Tibial nerve (tissue), 4 donors: Measurements from ENCODE around the gene CTXN1. TPM values are rescaled to one million over a fixed set of nuclear protein-coding genes. Genes with fewer than 3 reads are reported as not detected.

Experiments
- DNase-seq, 2 donors: peaks; one replicate each; pipeline ENCODE4 v3.0.0-alpha.2; 2019; ENCODE audit warnings: low spot score in 2 of 2
- H3K27ac ChIP-seq, 4 donors: fragments of 200-600 bp; sonication (generic) in 3 of 4; one replicate each; pipeline ENCODE4 v1.5.1; 2017 to 2019; ENCODE audit warnings: mild to moderate bottlenecking in 1 of 4
- H3K27me3 ChIP-seq, 2 donors: fragments of 200-600 bp; sonication (generic) in 1 of 2; one replicate each; pipeline versions ENCODE4 v1.5.1 to v1.6.0; 2017 to 2019
- H3K36me3 ChIP-seq, 3 donors: fragments of 200-600 bp; sonication (generic); one replicate each; pipeline ENCODE4 v1.5.1; 2018 to 2019
- H3K4me1 ChIP-seq, 4 donors: fragments of 200-600 bp; sonication (generic) in 3 of 4; one replicate each; pipeline ENCODE4 v1.5.1; 2017 to 2019
- H3K4me3 ChIP-seq, 4 donors: fragments of 200-600 bp; sonication (generic) in 3 of 4; one replicate each; pipeline ENCODE4 v1.5.1; 2017 to 2019; ENCODE audit warnings: mild to moderate bottlenecking in 1 of 4, moderate library complexity in 1 of 4
- H3K9me3 ChIP-seq, 4 donors: fragments of 200-600 bp; sonication (generic) in 3 of 4; one replicate each; pipeline ENCODE4 v1.5.1; 2017 to 2019
- CTCF ChIP-seq, 5 experiments: fragments of 200-600 bp in 3 of 5; fragments of 450-650 bp in 2 of 5; sonication (generic) in 3 of 5; IDR thresholded peaks; one replicate each; pipeline ENCODE4 v1.5.1; 2016 to 2019; ENCODE audit warnings: antibody characterized with exemption in 5 of 5, mild to moderate bottlenecking in 3 of 5, moderate library complexity in 2 of 5
- EP300 ChIP-seq, 2 donors: sonication (generic); formaldehyde crosslinking; IDR thresholded peaks; one replicate each; pipeline ENCODE4 v1.6.1; 2017; ENCODE audit warnings: antibody characterized with exemption in 2 of 2, mild to moderate bottlenecking in 1 of 2
- POLR2A ChIP-seq, 2 donors: fragments of 450-650 bp; IDR thresholded peaks; one replicate each; pipeline ENCODE4 v1.6.1; 2017; ENCODE audit warnings: antibody characterized with exemption in 2 of 2, mild to moderate bottlenecking in 2 of 2, moderate library complexity in 2 of 2
- WGBS, 2 donors: methylation state at CpG; one replicate each; pipeline ENCODE4 v1.1.5; 2018; 5-methylcytosine and 5-hydroxymethylcytosine counted together
- total RNA-seq, 4 donors: library from RNA; depleted of rRNA; stranded (reverse); fragments of >200 nt; gene quantifications; one replicate each; pipeline ENCODE4 v1.1.0, GENCODE V29; 2016

Gene CTXN1
- total RNA-seq, 4 donors from 2014 or later = 0.66 to 7.2 (median 3.0) TPM

- 77 to 81% methylated on average over 14 of the region's 14 CpGs for WGBS, 2 donors
- H3K4me3 ChIP-seq = no peak overlapping the region
- DNase-seq = no peak
- H3K27me3 ChIP-seq = no peaks in the 10 kb centered on the region
- no peaks in the 10 kb centered on the region for H3K9me3 ChIP-seq
- peaks cover 6 to 74% (median 22%) of the 10 kb centered on the region in 3 donors for H3K36me3 ChIP-seq
- TF ChIP-seq POLR2A (IDR thresholded peaks at IDR 0.05) = no peak
- TF ChIP-seq CTCF (IDR thresholded peaks at IDR 0.05) = no peak
- no peak for TF ChIP-seq EP300 (IDR thresholded peaks at IDR 0.05)
- peaks cover 0 to 41% (median 13%) of the 10 kb centered on the region in 4 donors for H3K4me1 ChIP-seq
- H3K27ac ChIP-seq = no peak overlapping the region
Measured at GRCh38 chr19:7908078-7908699, 17.7 kb downstream of the CTXN1 start.

- Histone ChIP-seq H3K4me3 (no peak overlapping the region), H3K36me3 (peaks cover 6 to 67% (median 22%) of the 10 kb centered on the region in 3 donors), H3K27ac (no peak overlapping the region), H3K4me1 (peaks cover 0 to 48% (median 16%) of the 10 kb centered on the region in 4 donors), H3K27me3 (no peaks in the 10 kb centered on the region), H3K9me3 (no peaks in the 10 kb centered on the region)
- no peak for DNase-seq
- WGBS, 2 donors = 87% methylated on average over 11 of the region's 11 CpGs
- no peak for TF ChIP-seq EP300 (IDR thresholded peaks at IDR 0.05)
- no peak for TF ChIP-seq POLR2A (IDR thresholded peaks at IDR 0.05)
- TF ChIP-seq CTCF (IDR thresholded peaks at IDR 0.05) = no peak
Measured at GRCh38 chr19:7907544-7907943, 18.4 kb downstream of the CTXN1 start.

GRCh38 chr19:7907122-7907521, 18.8 kb downstream of the CTXN1 start:
- no peaks in the 10 kb centered on the region for H3K27me3 ChIP-seq
- peaks cover 0 to 50% (median 16%) of the 10 kb centered on the region in 4 donors for H3K4me1 ChIP-seq
- WGBS, 2 donors = 84 to 86% methylated on average over 19 of the region's 19 CpGs
- H3K4me3 ChIP-seq = no peak overlapping the region
- no peaks in the 10 kb centered on the region for H3K9me3 ChIP-seq
- DNase-seq = no peak
- peaks cover 6 to 63% (median 19%) of the 10 kb centered on the region in 3 donors for H3K36me3 ChIP-seq
- TF ChIP-seq POLR2A (IDR thresholded peaks at IDR 0.05) (no peak), EP300 (IDR thresholded peaks at IDR 0.05) (no peak), CTCF (IDR thresholded peaks at IDR 0.05) (no peak)
- no peak overlapping the region for H3K27ac ChIP-seq

DNA sequence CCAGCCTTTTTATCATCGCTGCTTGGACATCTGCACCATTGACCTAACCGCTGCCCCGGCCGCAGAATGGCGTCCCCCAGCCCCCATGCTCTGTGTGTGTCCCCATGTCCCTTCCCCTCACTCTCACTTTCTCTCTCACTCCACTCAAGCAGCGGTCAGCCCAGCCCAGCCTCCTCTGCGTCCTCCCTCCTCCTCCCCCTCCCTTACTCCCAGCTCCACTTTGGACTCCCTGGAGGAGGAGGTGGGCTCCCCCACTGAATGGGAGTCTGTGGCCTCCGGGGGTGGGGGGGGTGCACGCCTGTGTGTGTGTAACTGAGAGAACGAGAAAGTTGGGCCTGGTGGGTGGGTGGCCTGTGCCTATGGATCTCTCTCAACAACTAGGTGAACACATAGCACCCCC, 20.1 kb downstream of the CTXN1 start:
- Histone ChIP-seq H3K27ac (no peak overlapping the region), H3K27me3 (no peaks in the 10 kb centered on the region), H3K4me1 (peaks cover 0 to 50% (median 16%) of the 10 kb centered on the region in 4 donors), H3K9me3 (no peaks in the 10 kb centered on the region), H3K4me3 (no peak overlapping the region), H3K36me3 (peaks cover 5 to 50% (median 9%) of the 10 kb centered on the region in 3 donors)
- WGBS, 2 donors = 73 to 77% methylated on average over 10 of the region's 10 CpGs
- TF ChIP-seq POLR2A (IDR thresholded peaks at IDR 0.05) = no peak
- no peak for TF ChIP-seq EP300 (IDR thresholded peaks at IDR 0.05)
- no peak for TF ChIP-seq CTCF (IDR thresholded peaks at IDR 0.05)
- DNase-seq = no peak

DNA sequence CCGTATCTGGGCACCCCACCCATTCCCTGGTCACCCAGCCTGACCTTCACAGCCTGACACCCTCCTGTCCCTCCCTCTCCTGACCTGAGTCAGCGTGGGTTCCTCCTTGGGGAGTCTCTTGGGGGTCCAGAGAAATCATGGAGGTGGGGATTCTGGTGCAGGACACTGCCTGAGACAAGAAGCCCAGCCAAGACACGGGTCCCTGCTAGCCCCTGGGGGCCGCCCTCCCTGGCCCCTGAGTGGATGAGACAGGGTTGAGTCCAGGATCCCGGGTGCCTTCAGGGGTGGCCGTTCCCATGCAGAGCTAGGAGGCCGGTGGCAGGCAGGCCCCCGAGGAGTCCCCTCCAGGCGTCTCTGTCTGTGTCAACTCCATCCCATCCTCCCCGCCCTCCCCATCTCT, 20.7 kb downstream of the CTXN1 start:
- Histone ChIP-seq H3K4me1 (peaks cover 0 to 50% (median 16%) of the 10 kb centered on the region in 4 donors), H3K4me3 (peak overlapping the region in 1 of 4 donors; percentile 82), H3K27me3 (no peaks in the 10 kb centered on the region), H3K27ac (no peak overlapping the region), H3K36me3 (peaks cover 0 to 45% (median 3%) of the 10 kb centered on the region in 3 donors), H3K9me3 (no peaks in the 10 kb centered on the region)
- WGBS, 2 donors = 61 to 64% methylated on average over 8 to 10 of the region's 10 CpGs
- DNase-seq = no peak
- no peak for TF ChIP-seq EP300 (IDR thresholded peaks at IDR 0.05)
- TF ChIP-seq CTCF (IDR thresholded peaks at IDR 0.05) = no peak
- TF ChIP-seq POLR2A (IDR thresholded peaks at IDR 0.05) = no peak
